Effector memory CD8-positive, alpha-beta T cell (primary cell): ENCODE data around the gene AADAC.
"Not testable (repeated sequence)": the region's sequence is repeated elsewhere in the genome, so short reads cannot be mapped to it uniquely, and the experiment has no call there.

Experiments
- ATAC-seq: fragments of 150-1000 bp; cut with Tn5 transposase; replicated peaks from 2 replicates; pipeline ENCODE4 v1.10.0; 2021; ENCODE audit warnings: mild to moderate bottlenecking, moderate library complexity
- DNase-seq, 3 experiments: peaks; one replicate each; pipeline ENCODE4 v3.0.0; 2021
- H3K27ac Mint-ChIP-seq, 2 donors: one replicate each; pipeline ENCODE4 v1.8.0; 2022; ENCODE audit warnings: mild to moderate bottlenecking in 2 of 2, mixed read lengths in 2 of 2, moderate library complexity in 2 of 2
- H3K27me3 Mint-ChIP-seq, 2 donors: one replicate each; pipeline ENCODE4 v1.8.0; 2022; ENCODE audit warnings: mixed read lengths in 2 of 2
- H3K36me3 Mint-ChIP-seq: one replicate; pipeline ENCODE4 v1.8.0; 2022; ENCODE audit warnings: mild to moderate bottlenecking, moderate library complexity, mixed read lengths; ENCODE audit not compliant: insufficient read depth
- H3K4me1 Mint-ChIP-seq, 2 donors: one replicate each; pipeline ENCODE4 v1.8.0; 2022; ENCODE audit warnings: low read depth in 2 of 2, mixed read lengths in 2 of 2
- H3K4me3 Mint-ChIP-seq, 2 donors: one replicate each; pipeline ENCODE4 v1.8.0; 2022; ENCODE audit warnings: mild to moderate bottlenecking in 2 of 2, mixed read lengths in 2 of 2, moderate library complexity in 2 of 2
- H3K9me3 Mint-ChIP-seq, 2 donors: one replicate each; pipeline ENCODE4 v1.8.0; 2022; ENCODE audit warnings: mixed read lengths in 2 of 2

The AADAC gene

GRCh38 chr3:151874079-151874478, 60.2 kb downstream of the AADAC start:
- not testable (repeated sequence) for H3K27me3 Mint-ChIP-seq, DNase-seq, H3K27ac Mint-ChIP-seq, H3K4me1 Mint-ChIP-seq, H3K9me3 Mint-ChIP-seq, ATAC-seq, H3K36me3 Mint-ChIP-seq, H3K4me3 Mint-ChIP-seq

GRCh38 chr3:151875759-151876158, 61.8 kb downstream of the AADAC start:
- Mint-ChIP-seq H3K36me3 (no peaks in the 10 kb centered on the region), H3K27ac (no peak overlapping the region), H3K27me3 (peaks cover 4 to 6% of the 10 kb centered on the region in 2 donors), H3K4me1 (peaks cover 5 to 8% of the 10 kb centered on the region in 2 donors), H3K9me3 (no peaks in the 10 kb centered on the region), H3K4me3 (no peak overlapping the region)
- DNase-seq (no peak), ATAC-seq (no peak)

GRCh38 chr3:151877269-151877668, 63.4 kb downstream of the AADAC start:
- Mint-ChIP-seq H3K27ac (no peak overlapping the region), H3K4me3 (no peak overlapping the region), H3K36me3 (no peaks in the 10 kb centered on the region), H3K4me1 (peaks cover 3 to 5% of the 10 kb centered on the region in 2 donors), H3K9me3 (no peaks in the 10 kb centered on the region), H3K27me3 (peaks cover 6 to 8% of the 10 kb centered on the region in 2 donors)
- ATAC-seq, result no peak
- DNase-seq, result no peak
